Mesodermal cell (in vitro differentiated cells): ENCODE results near the gene MYNN.

Experiments
- H3K27ac ChIP-seq: 2 replicates; pipeline ENCODE4 v1.7.0; 2013; ENCODE audit warnings: mild to moderate bottlenecking, low read depth, low read length, moderate library complexity; ENCODE audit not compliant: severe bottlenecking
- H3K36me3 ChIP-seq: 2 replicates; pipeline ENCODE4 v1.7.1; 2013; ENCODE audit warnings: mild to moderate bottlenecking, low read length, moderate library complexity; ENCODE audit not compliant: control insufficient read depth, insufficient read depth
- H3K4me1 ChIP-seq: one replicate; pipeline ENCODE4 v1.7.1; 2013; ENCODE audit warnings: mild to moderate bottlenecking, low read length; ENCODE audit not compliant: insufficient read depth, control insufficient read depth, poor library complexity, severe bottlenecking
- H3K4me3 ChIP-seq: 2 replicates; pipeline ENCODE4 v1.7.0; 2013; ENCODE audit warnings: low read length, control low read depth, mild to moderate bottlenecking; ENCODE audit not compliant: insufficient read depth, poor library complexity, severe bottlenecking; ENCODE audit errors: extremely low read depth
- H3K9me3 ChIP-seq: 2 replicates; pipeline ENCODE4 v1.7.1; 2013; ENCODE audit warnings: mild to moderate bottlenecking, low read length, moderate library complexity; ENCODE audit not compliant: control insufficient read depth
- WGBS, 2 experiments: methylation state at CpG; one replicate each; pipeline ENCODE4 v1.1.5; 2013; ENCODE audit warnings: missing lambda C conversion rate in 2 of 2; ENCODE audit not compliant: insufficient coverage in 2 of 2; 5-methylcytosine and 5-hydroxymethylcytosine counted together

MYNN gene

GRCh38 chr3:169758359-169758994 is 14.7 kb upstream of the MYNN start:
- Histone ChIP-seq H3K4me3 (no peak overlapping the region), H3K4me1 (no peaks in the 10 kb centered on the region), H3K27ac (no peak overlapping the region), H3K36me3 (no peaks in the 10 kb centered on the region), H3K9me3 (peaks cover 5% of the 10 kb centered on the region)
- WGBS, 2 experiments: 80 to 83% methylated on average over 1 to 2 of the region's 5 CpGs

- Histone ChIP-seq H3K27ac (no peak overlapping the region), H3K4me1 (no peaks in the 10 kb centered on the region), H3K9me3 (peaks cover 8% of the 10 kb centered on the region), H3K36me3 (no peaks in the 10 kb centered on the region), H3K4me3 (no peak overlapping the region)
- 100% methylated on average over 1 of the region's 2 CpGs for WGBS, 2 experiments
Measured at GRCh38 chr3:169759256-169759655, 13.9 kb upstream of the MYNN start.

GRCh38 chr3:169760479-169760878 is 12.7 kb upstream of the MYNN start:
- H3K9me3 ChIP-seq: peaks cover 8% of the 10 kb centered on the region
- 80% methylated on average over 1 of the region's 4 CpGs; no CpG with 5 or more reads in 1 of the 2 experiments for WGBS, 2 experiments
- no peaks in the 10 kb centered on the region for H3K4me1 ChIP-seq
- no peak overlapping the region for H3K27ac ChIP-seq
- H3K36me3 ChIP-seq: no peaks in the 10 kb centered on the region
- no peak overlapping the region for H3K4me3 ChIP-seq

- H3K36me3 ChIP-seq: no peaks in the 10 kb centered on the region
- H3K9me3 ChIP-seq: peaks cover 8% of the 10 kb centered on the region
- no peaks in the 10 kb centered on the region for H3K4me1 ChIP-seq
- H3K4me3 ChIP-seq: peak overlapping the region; percentile 29
- H3K27ac ChIP-seq: no peak overlapping the region
- WGBS, 2 experiments: 74 to 86% methylated on average over 21 to 46 of the region's 46 CpGs
Measured at GRCh38 chr3:169764312-169764881, 8.8 kb upstream of the MYNN start.

- peak within 1 kb of the TSS; percentile 29 for H3K4me3 ChIP-seq
- no peak within 1 kb of the TSS for H3K27ac ChIP-seq
- H3K4me1 ChIP-seq: no peaks in the 10 kb centered on the region
- H3K36me3 ChIP-seq: no peaks in the 10 kb centered on the region
- peaks cover 8% of the 10 kb centered on the region for H3K9me3 ChIP-seq
- 66 to 83% methylated on average over 39 to 40 of the region's 42 CpGs for WGBS, 2 experiments
Measured at GRCh38 chr3:169764882-169765612, 8.1 kb upstream of the MYNN start, which contains the start of gene TERC. TSS of gene TERC (minus strand) at chr3:169765060.

- peaks cover 7% of the 10 kb centered on the region for H3K4me1 ChIP-seq
- H3K36me3 ChIP-seq: peaks cover 3% of the 10 kb centered on the region
- H3K27ac ChIP-seq: peak within 1 kb of the TSS; percentile 88
- 8 to 10% methylated on average over 25 to 46 of the region's 51 CpGs for WGBS, 2 experiments
- H3K4me3 ChIP-seq: peak within 1 kb of the TSS; percentile 40
- H3K9me3 ChIP-seq: no peaks in the 10 kb centered on the region
Measured at GRCh38 chr3:169769287-169770181, 3.7 kb upstream of the MYNN start, which contains the start of gene ACTRT3. TSS of gene ACTRT3 (minus strand) at chr3:169769561. CDS start at chr3:169769520, 41 bp downstream.

GRCh38 chr3:169771497-169772304 is 1.5 kb upstream of the MYNN start:
- peak overlapping the region; percentile 99 for H3K27ac ChIP-seq
- peak overlapping the region; percentile 93 for H3K4me3 ChIP-seq
- H3K36me3 ChIP-seq: peaks cover 18% of the 10 kb centered on the region
- H3K9me3 ChIP-seq: no peaks in the 10 kb centered on the region
- 0 to 1% methylated on average over 6 to 17 of the region's 27 CpGs for whole genome bisulfite sequencing, 2 experiments
- peaks cover 12% of the 10 kb centered on the region for H3K4me1 ChIP-seq

GRCh38 chr3:169772305-169772896 is 795 bp upstream of the MYNN start:
- Histone ChIP-seq H3K9me3 (no peaks in the 10 kb centered on the region), H3K4me1 (peaks cover 12% of the 10 kb centered on the region), H3K36me3 (peaks cover 25% of the 10 kb centered on the region), H3K27ac (peak overlapping the region; percentile 99), H3K4me3 (peak overlapping the region; percentile 93)
- WGBS, 2 experiments: 0% methylated on average over 4 to 11 of the region's 15 CpGs

GRCh38 chr3:169774186-169774585 is 990 bp downstream of the MYNN start:
- Histone ChIP-seq H3K27ac (peak overlapping the region; percentile 99), H3K4me3 (peak overlapping the region; percentile 93), H3K36me3 (peaks cover 43% of the 10 kb centered on the region), H3K9me3 (no peaks in the 10 kb centered on the region), H3K4me1 (peaks cover 12% of the 10 kb centered on the region)
- WGBS, 2 experiments: 74 to 87% methylated on average over 3 of the region's 5 CpGs
